ENCODE data around the gene LRRFIP1.

The LRRFIP1 gene

GRCh38 chr2:237639052-237639835 lies 11.9 kb downstream of the LRRFIP1 start:
- H3K36me3 ChIP-seq (ENCODE audit: control insufficient read depth, low read depth, low read length): no peaks in the 10 kb centered on the region

GRCh38 chr2:237639836-237640220 lies 12.4 kb downstream of the LRRFIP1 start:
- Histone ChIP-seq H3K4me3 (ENCODE audit: low read length) (no peak overlapping the region), H3K9ac (ENCODE audit: low read length) (no peak overlapping the region), H3K27me3 (ENCODE audit: control insufficient read depth, insufficient read depth, low read length) (no peaks in the 10 kb centered on the region), H3K9me3 (ENCODE audit: control insufficient read depth, low read depth, low read length) (no peaks in the 10 kb centered on the region), H3K4me1 (ENCODE audit: control insufficient read depth, low read depth, low read length) (no peaks in the 10 kb centered on the region), H3K27ac (ENCODE audit: low read length) (no peak overlapping the region), H3K36me3 (ENCODE audit: control insufficient read depth, low read depth, low read length) (no peaks in the 10 kb centered on the region)

More at GRCh38 chr2:237639052-237639835, 11.9 kb downstream of the LRRFIP1 start:
- Histone ChIP-seq H3K27me3 (ENCODE audit: control insufficient read depth, insufficient read depth, low read length) (no peaks in the 10 kb centered on the region), H3K9me3 (ENCODE audit: control insufficient read depth, low read depth, low read length) (no peaks in the 10 kb centered on the region), H3K9ac (ENCODE audit: low read length) (no peak overlapping the region), H3K4me3 (ENCODE audit: low read length) (no peak overlapping the region), H3K4me1 (ENCODE audit: control insufficient read depth, low read depth, low read length) (no peaks in the 10 kb centered on the region), H3K27ac (ENCODE audit: low read length) (no peak overlapping the region)

- no peaks in the 10 kb centered on the region for H3K36me3 ChIP-seq (ENCODE audit: control insufficient read depth, low read depth, low read length)
- no peak overlapping the region for H3K27ac ChIP-seq (ENCODE audit: low read length)
- no peak overlapping the region for H3K9ac ChIP-seq (ENCODE audit: low read length)
- H3K9me3 ChIP-seq (ENCODE audit: control insufficient read depth, low read depth, low read length): no peaks in the 10 kb centered on the region
- H3K4me1 ChIP-seq (ENCODE audit: control insufficient read depth, low read depth, low read length): no peaks in the 10 kb centered on the region
- H3K27me3 ChIP-seq (ENCODE audit: control insufficient read depth, insufficient read depth, low read length): no peaks in the 10 kb centered on the region
- no peak overlapping the region for H3K4me3 ChIP-seq (ENCODE audit: low read length)
Measured at GRCh38 chr2:237640493-237640998, 13.2 kb downstream of the LRRFIP1 start.

DNA sequence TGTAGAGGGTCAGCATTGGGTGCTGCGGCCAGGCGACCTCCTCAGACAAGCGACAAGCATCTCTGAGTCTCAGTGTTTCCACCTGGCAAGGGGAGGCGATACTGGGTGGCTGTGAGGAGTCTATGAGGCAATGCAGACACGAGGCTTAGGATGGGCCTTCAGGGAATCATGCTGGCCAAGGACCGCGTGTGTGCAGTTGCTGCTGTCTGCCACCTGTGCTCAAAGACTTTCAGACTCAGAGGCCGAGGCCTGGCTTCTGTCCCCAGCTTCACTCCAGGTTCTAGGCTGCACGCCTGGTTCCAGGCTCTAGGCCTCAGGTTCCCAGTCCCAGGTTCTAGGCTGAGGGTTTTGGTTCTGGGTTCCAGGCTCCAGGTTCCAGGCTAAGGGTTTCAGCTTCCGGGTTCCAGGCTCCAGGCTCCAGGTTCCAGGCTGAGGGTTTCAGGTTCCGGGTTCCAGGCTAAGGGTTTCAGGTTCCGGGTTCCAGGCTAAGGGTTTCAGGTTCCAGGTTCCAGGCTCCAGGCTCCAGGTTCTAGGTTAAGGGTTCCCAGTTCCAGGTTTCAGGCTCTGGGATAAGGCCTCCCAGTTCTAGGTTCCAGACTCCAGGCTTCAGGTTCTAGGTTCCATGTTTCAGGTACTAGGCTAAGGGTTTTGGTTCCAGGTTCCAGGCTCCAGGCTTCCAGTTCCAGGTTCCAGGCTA lies 14.8 kb downstream of the LRRFIP1 start:
- Histone ChIP-seq H3K9ac (ENCODE audit: low read length) (no peak overlapping the region), H3K27me3 (ENCODE audit: control insufficient read depth, insufficient read depth, low read length) (no peaks in the 10 kb centered on the region)

DNA sequence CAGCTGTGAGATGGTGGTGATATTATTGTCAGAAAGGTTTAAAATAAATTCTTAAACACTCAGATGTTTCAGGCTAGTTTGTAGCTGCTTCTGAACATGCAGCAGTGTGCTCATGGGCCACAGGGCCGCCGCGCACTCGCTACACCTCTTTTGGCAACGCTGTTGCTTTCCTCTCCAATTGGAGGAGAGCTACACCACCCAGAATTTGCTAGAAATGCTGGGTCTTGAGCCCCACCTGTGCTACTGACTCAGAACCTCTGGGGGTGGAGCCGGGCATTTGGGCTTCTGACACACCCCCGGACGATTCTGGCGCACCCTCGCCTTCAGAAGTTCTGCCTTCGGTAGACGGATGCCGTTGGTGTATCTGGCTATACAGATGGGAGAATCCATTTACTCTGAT lies 15.7 kb downstream of the LRRFIP1 start:
- H3K4me3 ChIP-seq (ENCODE audit: low read length): no peak overlapping the region
- H3K9me3 ChIP-seq (ENCODE audit: control insufficient read depth, low read depth, low read length): no peaks in the 10 kb centered on the region
- no peaks in the 10 kb centered on the region for H3K4me1 ChIP-seq (ENCODE audit: control insufficient read depth, low read depth, low read length)
- no peaks in the 10 kb centered on the region for H3K36me3 ChIP-seq (ENCODE audit: control insufficient read depth, low read depth, low read length)
- no peak overlapping the region for H3K27ac ChIP-seq (ENCODE audit: low read length)
- no peaks in the 10 kb centered on the region for H3K27me3 ChIP-seq (ENCODE audit: control insufficient read depth, insufficient read depth, low read length)
- H3K9ac ChIP-seq (ENCODE audit: low read length): no peak overlapping the region

More for the DNA sequence above, 14.8 kb downstream of the LRRFIP1 start:
- no peaks in the 10 kb centered on the region for H3K36me3 ChIP-seq (ENCODE audit: control insufficient read depth, low read depth, low read length)
- no peak overlapping the region for H3K27ac ChIP-seq (ENCODE audit: low read length)
- H3K4me3 ChIP-seq (ENCODE audit: low read length): no peak overlapping the region
- H3K9me3 ChIP-seq (ENCODE audit: control insufficient read depth, low read depth, low read length): no peaks in the 10 kb centered on the region
- no peaks in the 10 kb centered on the region for H3K4me1 ChIP-seq (ENCODE audit: control insufficient read depth, low read depth, low read length)

GRCh38 chr2:237643582-237644380 lies 16.4 kb downstream of the LRRFIP1 start:
- no peaks in the 10 kb centered on the region for H3K9me3 ChIP-seq (ENCODE audit: control insufficient read depth, low read depth, low read length)
- H3K36me3 ChIP-seq (ENCODE audit: control insufficient read depth, low read depth, low read length): no peaks in the 10 kb centered on the region
- no peak overlapping the region for H3K4me3 ChIP-seq (ENCODE audit: low read length)
- no peak overlapping the region for H3K9ac ChIP-seq (ENCODE audit: low read length)
- no peaks in the 10 kb centered on the region for H3K4me1 ChIP-seq (ENCODE audit: control insufficient read depth, low read depth, low read length)
- H3K27me3 ChIP-seq (ENCODE audit: control insufficient read depth, insufficient read depth, low read length): no peaks in the 10 kb centered on the region
- no peak overlapping the region for H3K27ac ChIP-seq (ENCODE audit: low read length)

GRCh38 chr2:237644381-237644703 lies 17.0 kb downstream of the LRRFIP1 start:
- H3K27me3 ChIP-seq (ENCODE audit: control insufficient read depth, insufficient read depth, low read length): no peaks in the 10 kb centered on the region
- H3K4me1 ChIP-seq (ENCODE audit: control insufficient read depth, low read depth, low read length): no peaks in the 10 kb centered on the region
- no peak overlapping the region for H3K27ac ChIP-seq (ENCODE audit: low read length)
- H3K36me3 ChIP-seq (ENCODE audit: control insufficient read depth, low read depth, low read length): no peaks in the 10 kb centered on the region
- no peak overlapping the region for H3K4me3 ChIP-seq (ENCODE audit: low read length)
- no peaks in the 10 kb centered on the region for H3K9me3 ChIP-seq (ENCODE audit: control insufficient read depth, low read depth, low read length)
- H3K9ac ChIP-seq (ENCODE audit: low read length): no peak overlapping the region

- no peak overlapping the region for H3K9ac ChIP-seq (ENCODE audit: low read length)
- no peaks in the 10 kb centered on the region for H3K36me3 ChIP-seq (ENCODE audit: control insufficient read depth, low read depth, low read length)
- no peak overlapping the region for H3K4me3 ChIP-seq (ENCODE audit: low read length)
- H3K27me3 ChIP-seq (ENCODE audit: control insufficient read depth, insufficient read depth, low read length): no peaks in the 10 kb centered on the region
- no peaks in the 10 kb centered on the region for H3K9me3 ChIP-seq (ENCODE audit: control insufficient read depth, low read depth, low read length)
- no peaks in the 10 kb centered on the region for H3K4me1 ChIP-seq (ENCODE audit: control insufficient read depth, low read depth, low read length)
- no peak overlapping the region for H3K27ac ChIP-seq (ENCODE audit: low read length)
Measured at GRCh38 chr2:237645261-237645660, 17.9 kb downstream of the LRRFIP1 start.

GRCh38 chr2:237647176-237648015 lies 20.0 kb downstream of the LRRFIP1 start:
- Histone ChIP-seq H3K4me3 (ENCODE audit: low read length) (no peak overlapping the region), H3K9me3 (ENCODE audit: control insufficient read depth, low read depth, low read length) (no peaks in the 10 kb centered on the region), H3K27me3 (ENCODE audit: control insufficient read depth, insufficient read depth, low read length) (no peaks in the 10 kb centered on the region), H3K36me3 (ENCODE audit: control insufficient read depth, low read depth, low read length) (no peaks in the 10 kb centered on the region), H3K27ac (ENCODE audit: low read length) (no peak overlapping the region), H3K4me1 (ENCODE audit: control insufficient read depth, low read depth, low read length) (no peaks in the 10 kb centered on the region), H3K9ac (ENCODE audit: low read length) (no peak overlapping the region)

- H3K27ac ChIP-seq (ENCODE audit: low read length): no peak overlapping the region
Measured at GRCh38 chr2:237648016-237648381, 20.6 kb downstream of the LRRFIP1 start.

More at GRCh38 chr2:237648016-237648381, 20.6 kb downstream of the LRRFIP1 start:
- Histone ChIP-seq H3K9ac (ENCODE audit: low read length) (no peak overlapping the region), H3K27me3 (ENCODE audit: control insufficient read depth, insufficient read depth, low read length) (no peaks in the 10 kb centered on the region), H3K4me3 (ENCODE audit: low read length) (no peak overlapping the region), H3K9me3 (ENCODE audit: control insufficient read depth, low read depth, low read length) (no peaks in the 10 kb centered on the region), H3K4me1 (ENCODE audit: control insufficient read depth, low read depth, low read length) (no peaks in the 10 kb centered on the region), H3K36me3 (ENCODE audit: control insufficient read depth, low read depth, low read length) (no peaks in the 10 kb centered on the region)

Data from iPS-18a (cell line).